Left colon (tissue), 2 donors: ENCODE data around the gene TRIM26. TPM values are rescaled to one million over a fixed set of nuclear protein-coding genes. Genes with fewer than 3 reads are reported as not detected.
"Not testable (repeated sequence)": the region's sequence is repeated elsewhere in the genome, so short reads cannot be mapped to it uniquely, and the experiment has no call there.

Source experiments
- ATAC-seq: fragments of 200-7000 bp; cut with Tn5 transposase; one replicate; pipeline ENCODE4 v1.9.1; 2020; ENCODE audit warnings: mild to moderate bottlenecking, moderate library complexity
- DNase-seq, 2 donors: peaks; one replicate each; pipeline ENCODE4 v3.0.0-alpha.2; 2020
- intact Hi-C, 2 donors: fragments of 100-400 bp; cut with DNase I in 1 of 2; cut with micrococcal nuclease in 1 of 2; formaldehyde crosslinking; loops; one replicate each; pipeline versions ENCODE4 v1.11.2 to v1.14.0; 2022; cut with DNase I, micrococcal nuclease
- long read RNA-seq: library from polyadenylated mRNA; unstranded; transcript quantifications from one replicate; pipeline ENCODE4 v2.0.0, GENCODE V29; 2021
- total RNA-seq, 2 donors: library from RNA; stranded (reverse); fragmentation: NEBNext Ultra II Directional; extraction: Animal tissue kit (Norgen Biotek cat#: 25700); gene quantifications; one replicate each; pipeline ENCODE4 v1.2.1, GENCODE V29; 2021
- donor health status: DM: no; HTN: no; CAD: no.
- donor health status: DM: yes; HTN: yes; CAD: no.

The TRIM26 gene, protein sequence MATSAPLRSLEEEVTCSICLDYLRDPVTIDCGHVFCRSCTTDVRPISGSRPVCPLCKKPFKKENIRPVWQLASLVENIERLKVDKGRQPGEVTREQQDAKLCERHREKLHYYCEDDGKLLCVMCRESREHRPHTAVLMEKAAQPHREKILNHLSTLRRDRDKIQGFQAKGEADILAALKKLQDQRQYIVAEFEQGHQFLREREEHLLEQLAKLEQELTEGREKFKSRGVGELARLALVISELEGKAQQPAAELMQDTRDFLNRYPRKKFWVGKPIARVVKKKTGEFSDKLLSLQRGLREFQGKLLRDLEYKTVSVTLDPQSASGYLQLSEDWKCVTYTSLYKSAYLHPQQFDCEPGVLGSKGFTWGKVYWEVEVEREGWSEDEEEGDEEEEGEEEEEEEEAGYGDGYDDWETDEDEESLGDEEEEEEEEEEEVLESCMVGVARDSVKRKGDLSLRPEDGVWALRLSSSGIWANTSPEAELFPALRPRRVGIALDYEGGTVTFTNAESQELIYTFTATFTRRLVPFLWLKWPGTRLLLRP
- total RNA-seq = 10 to 100 TPM; 47.1 to 48.7 TPM
- long read RNA-seq, partial matches to known transcripts = 15 of 35 reads
- long read RNA-seq, other reads (novel, unspliced or antisense) = 16 of 35 reads

DNA sequence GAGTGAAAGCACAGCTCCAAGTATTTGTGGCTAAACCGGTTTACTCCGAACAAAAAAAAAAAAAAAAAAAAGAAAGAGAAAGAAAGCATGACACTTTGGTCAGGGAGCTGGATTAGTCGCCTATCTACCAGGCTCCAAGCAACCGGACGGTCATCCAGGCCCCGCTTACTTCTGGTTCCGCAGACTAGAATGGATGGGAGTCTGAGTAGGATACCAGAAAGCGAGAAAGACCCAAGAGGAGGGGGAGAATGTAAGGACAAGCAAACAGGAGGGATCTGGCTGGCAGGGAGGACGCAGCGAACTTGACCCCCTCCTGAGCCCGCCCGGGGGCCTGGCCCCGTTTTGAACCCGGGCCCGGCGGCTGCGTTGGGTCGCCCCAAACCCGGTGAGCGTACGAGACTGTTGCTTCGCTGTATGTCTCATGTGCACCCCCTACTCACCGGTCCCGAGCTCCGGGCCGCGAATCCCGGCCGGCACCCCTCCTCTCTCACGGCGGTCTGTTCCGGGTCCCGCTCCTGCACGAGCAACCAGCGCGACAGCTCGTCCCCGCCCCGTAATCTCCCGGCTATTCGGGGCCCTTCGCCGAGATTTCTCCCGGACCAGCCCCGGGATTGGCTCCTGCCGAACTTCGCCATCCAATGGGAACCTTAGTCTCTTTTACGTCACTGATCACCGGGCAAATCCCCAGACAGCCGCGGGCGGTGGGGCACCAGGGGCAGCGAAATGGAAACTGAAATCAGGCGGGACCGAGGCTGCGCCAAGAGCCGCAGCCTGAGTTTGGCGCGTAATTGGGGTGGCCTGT, at the start of gene TRIM26:
Gene TRIM26, minus strand, starts transcription at position 542 of the 802 bp plus-strand sequence. CDS start 14,303 bp downstream, outside the sequence.
- intact Hi-C loops = no loop called here
- peak; percentile 97 to 98 for DNase-seq
- peak; percentile 85 for ATAC-seq

- intact Hi-C loops = no loop called here
- ATAC-seq (peak; percentile 9), DNase-seq (no peak)
Measured at GRCh38 chr6:30260036-30260504, 46.9 kb upstream of the TRIM26 start.

GRCh38 chr6:30259140-30260035, 46.2 kb upstream of the TRIM26 start:
- DNase-seq = peak; percentile 48 to 69
- intact Hi-C loops = no loop called here
- ATAC-seq = peak; percentile 97

- no peak for ATAC-seq
- intact Hi-C loops = no loop called here
- DNase-seq = no peak
Measured at GRCh38 chr6:30258204-30258603, 45.0 kb upstream of the TRIM26 start.

- intact Hi-C loops, DNase-seq, ATAC-seq: not testable (repeated sequence)
Measured at GRCh38 chr6:30252417-30252816, 39.2 kb upstream of the TRIM26 start.

DNA sequence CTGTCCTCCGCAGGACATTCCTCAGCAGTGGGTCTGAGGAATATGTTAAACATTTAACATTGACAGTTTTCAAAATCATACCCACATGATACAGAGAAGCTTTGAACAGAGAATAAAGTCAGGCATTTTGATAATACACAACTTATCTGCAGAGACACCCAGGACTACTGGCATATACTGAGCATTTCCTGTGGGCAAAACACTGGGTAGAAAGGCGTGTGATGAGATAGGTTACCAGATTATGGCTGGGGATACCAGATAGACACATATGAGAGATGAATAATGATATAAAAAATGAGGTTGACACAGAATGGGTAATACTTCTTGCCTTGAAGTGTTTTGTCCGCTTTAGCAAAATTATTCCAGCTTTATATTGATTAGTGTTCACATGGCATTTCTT, 31.4 kb upstream of the TRIM26 start:
- no peak for ATAC-seq
- DNase-seq = no peak
- intact Hi-C loops = no loop called here

DNA sequence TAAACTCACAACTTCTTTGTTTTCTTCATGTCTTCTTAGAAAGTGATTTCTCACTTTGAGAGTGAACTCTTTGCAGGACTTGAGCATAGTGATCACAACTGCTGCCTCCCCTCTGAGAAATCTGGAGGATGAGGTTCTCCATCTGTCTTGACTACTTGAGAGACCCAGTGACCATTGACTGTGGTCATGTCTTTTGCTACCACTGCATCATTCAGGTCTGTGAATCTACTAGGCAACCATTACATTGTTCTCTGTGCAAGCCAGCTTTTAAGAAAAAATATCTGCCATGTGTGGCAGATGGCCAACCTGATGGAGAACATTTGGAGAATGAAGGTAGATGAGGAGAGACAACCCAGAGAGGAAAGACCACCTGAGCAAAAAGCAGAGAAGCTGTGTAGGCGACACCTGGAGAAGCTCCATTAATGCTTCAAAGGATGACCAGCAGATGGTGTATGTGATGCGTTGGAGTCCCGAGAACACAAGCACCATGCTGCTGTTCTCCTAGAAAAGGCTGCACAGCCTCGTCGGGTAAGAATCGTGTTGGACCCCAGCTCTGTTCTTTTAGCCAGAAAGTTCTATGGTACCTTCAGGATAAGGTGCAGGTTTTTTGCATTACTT, 25.1 kb upstream of the TRIM26 start:
- DNase-seq = no peak
- intact Hi-C loops = no loop called here

DNA sequence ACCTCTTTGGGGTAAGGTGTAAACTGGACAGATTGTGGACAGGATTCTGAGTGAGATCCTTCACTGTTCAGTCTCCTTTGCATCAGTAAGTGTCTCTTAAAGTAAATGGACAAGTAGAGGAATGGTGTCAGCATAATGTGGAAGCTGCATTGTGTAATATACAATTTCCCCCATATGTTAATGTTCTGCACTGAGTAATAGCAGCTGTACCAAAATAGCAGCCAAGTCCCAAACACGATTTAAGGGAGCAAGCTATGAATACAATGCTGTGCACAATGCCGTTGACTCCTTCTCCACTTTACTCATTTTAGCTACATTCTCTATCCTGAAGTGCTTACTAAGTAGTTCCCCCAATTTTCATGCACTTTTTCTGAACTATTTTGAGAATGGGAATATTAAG, 21.1 kb upstream of the TRIM26 start:
- ATAC-seq = no peak
- intact Hi-C loops = no loop called here

More for the DNA sequence above, 25.1 kb upstream of the TRIM26 start:
- ATAC-seq = peak; percentile 51

DNA sequence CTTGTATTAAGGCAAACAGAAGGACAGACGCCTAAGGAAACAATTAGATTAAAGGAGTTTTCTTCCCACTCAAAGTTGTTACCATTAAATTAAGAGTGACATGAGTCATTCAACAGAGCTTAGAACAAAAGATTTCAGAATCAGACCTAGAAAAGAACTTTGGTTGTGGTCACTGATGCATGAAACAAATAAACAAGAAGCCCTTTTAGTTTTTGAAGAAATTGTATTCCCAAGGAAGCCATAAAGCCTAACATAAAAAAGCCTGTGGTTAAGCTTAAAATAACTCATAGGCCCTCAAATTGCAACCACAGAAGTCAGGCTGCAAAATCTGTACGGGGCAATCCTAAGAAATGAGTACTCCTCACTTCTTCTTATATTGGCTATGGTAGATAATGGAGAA, 17.9 kb upstream of the TRIM26 start:
- intact Hi-C loops = no loop called here
- ATAC-seq (no peak), DNase-seq (no peak)

More for the DNA sequence above, 21.1 kb upstream of the TRIM26 start:
- no peak for DNase-seq

DNA sequence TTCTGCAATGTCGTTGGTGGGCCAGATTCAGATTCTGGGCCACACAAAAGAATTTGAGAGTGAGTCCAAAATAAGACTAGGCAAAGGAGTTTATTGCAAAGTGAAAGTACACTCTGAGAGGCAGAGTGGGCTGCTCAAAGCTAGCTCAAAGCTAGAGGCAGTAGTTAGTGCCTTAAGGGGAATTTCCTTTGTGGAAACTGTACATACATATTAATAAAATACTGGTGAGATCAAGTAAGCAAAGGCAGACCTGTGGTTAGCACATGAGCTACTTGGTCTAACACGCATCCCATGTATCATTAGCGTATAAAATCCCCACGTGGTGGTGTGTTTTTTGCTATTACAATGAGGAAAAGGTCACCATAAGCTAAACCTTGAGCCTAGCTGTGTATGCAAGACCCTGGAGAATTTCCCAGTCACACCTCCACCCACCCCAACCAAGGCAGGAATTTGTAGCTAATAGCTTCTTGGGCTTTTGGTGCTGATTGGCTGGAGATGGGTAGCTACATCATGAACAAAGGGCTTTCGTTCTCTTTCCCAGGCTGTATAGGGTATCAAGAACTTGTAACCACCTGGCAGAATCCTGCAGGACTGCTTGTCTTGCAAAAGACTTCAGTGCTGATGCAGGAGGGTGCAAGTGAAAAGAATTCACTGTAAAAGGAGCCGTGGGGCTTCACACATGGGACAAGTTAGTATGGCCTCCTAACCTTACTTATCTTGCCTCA, 14.7 kb upstream of the TRIM26 start:
- ATAC-seq (no peak), DNase-seq (no peak)
- intact Hi-C loops = no loop called here

GRCh38 chr6:30227242-30227722, 14.1 kb upstream of the TRIM26 start:
- ATAC-seq = no peak
- no peak for DNase-seq
- intact Hi-C loops = no loop called here

DNA sequence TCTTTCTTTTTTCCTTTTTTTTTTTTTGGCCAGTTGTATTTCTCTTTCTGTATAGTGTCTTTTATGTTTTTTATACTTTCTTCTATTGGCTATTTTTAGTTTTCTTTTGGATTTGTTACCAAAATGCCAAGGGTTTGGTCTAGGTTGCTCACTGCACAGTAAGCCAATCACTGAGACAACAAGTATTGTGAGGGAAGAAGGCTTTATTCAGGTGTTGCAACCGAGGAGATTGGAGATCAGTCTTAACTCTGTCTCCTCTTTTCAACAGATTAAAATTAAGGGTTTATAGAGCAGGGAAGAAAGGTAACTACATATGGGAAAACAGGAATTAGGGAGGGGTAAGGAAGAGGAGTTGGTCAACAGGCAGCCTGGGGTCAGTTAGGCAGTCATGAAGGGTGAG, 10.1 kb upstream of the TRIM26 start:
- no peak for DNase-seq
- intact Hi-C loops = no loop called here
- ATAC-seq = no peak

GRCh38 chr6:30221956-30222355, 8.8 kb upstream of the TRIM26 start:
- ATAC-seq, DNase-seq, intact Hi-C loops: not testable (repeated sequence)

DNA sequence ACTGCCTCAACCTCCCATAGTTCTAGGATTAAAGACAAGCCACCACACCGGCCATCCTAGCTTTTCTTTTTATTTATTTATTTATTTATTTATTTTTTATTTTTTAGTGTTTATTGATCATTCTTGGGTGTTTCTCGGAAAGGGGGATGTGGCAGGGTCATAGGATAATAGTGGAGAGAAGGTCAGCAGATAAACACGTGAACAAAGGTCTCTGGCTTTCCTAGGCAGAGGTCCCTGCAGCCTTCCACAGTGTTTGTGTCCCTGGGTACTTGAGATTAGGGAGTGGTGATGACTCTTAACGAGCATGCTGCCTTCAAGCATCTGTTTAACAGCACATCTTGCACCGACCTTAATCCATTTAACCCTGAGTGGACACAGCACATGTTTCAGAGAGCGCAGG, 8.2 kb upstream of the TRIM26 start:
- ATAC-seq, DNase-seq, intact Hi-C loops: not testable (repeated sequence)

DNA sequence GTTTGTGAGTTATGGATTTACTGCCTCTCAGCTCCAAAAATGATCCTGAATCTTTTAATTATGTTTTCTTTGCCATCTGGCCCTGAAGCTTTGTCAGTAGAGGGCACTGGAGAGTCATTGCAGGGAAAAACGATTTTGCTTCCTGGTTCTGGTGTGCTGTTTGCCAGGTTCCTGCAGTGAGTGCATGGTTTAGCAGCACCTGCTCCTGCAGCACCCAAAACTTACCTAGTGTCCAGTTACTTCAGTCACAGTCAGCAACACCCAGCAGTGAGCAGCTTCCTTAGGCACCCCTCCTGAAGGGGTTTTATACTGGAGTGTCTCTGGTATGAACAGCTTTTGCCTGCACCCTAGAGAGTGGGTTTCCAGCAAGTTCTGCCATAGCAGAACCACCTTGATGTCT, 6.0 kb upstream of the TRIM26 start:
- intact Hi-C loops = no loop called here
- peak in 1 of 2 donors; percentile 54 for DNase-seq
- ATAC-seq = peak; percentile 82

GRCh38 chr6:30216096-30216495, 2.9 kb upstream of the TRIM26 start:
- DNase-seq (no peak), ATAC-seq (no peak)
- intact Hi-C loops = no loop called here

DNA sequence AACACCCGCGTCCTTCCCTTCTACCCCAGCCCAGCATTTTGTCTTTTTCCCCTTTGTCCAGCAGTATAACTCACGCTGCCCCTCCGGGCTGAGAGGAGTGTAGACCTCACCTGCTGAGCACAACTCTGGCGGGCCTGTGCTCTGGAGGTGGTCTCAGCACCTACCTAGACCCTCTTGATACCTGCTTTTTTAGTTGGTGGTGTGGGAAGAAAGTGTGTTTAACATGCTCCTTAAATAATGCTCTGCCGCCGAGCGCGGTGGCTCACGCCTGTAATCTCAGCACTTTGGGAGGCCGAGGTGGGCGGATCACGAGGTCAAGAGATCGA, 1.4 kb upstream of the TRIM26 start:
- peak in 1 of 2 donors; percentile 55 for DNase-seq
- ATAC-seq = no peak
- intact Hi-C loops = no loop called here
